Progenitor cell of endocrine pancreas (in vitro differentiated cells): ENCODE measurements around the gene SPOCK1. TPM values are rescaled to one million over a fixed set of nuclear protein-coding genes. Genes with fewer than 3 reads are reported as not detected.

ENCODE experiments used
- DNase-seq: peaks from one replicate; pipeline ENCODE4 v3.0.0; 2021; ENCODE audit warnings: low spot score; ENCODE audit not compliant: unreplicated experiment
- H3K27ac Mint-ChIP-seq: 2 replicates; pipeline ENCODE4 v1.8.0; 2021; ENCODE audit warnings: mild to moderate bottlenecking, moderate library complexity, mixed read lengths
- H3K27me3 Mint-ChIP-seq: 2 replicates; pipeline ENCODE4 v1.8.0; 2021; ENCODE audit warnings: mixed read lengths
- H3K36me3 Mint-ChIP-seq: 2 replicates; pipeline ENCODE4 v1.8.0; 2022; ENCODE audit warnings: mixed read lengths; ENCODE audit not compliant: insufficient read depth
- H3K4me1 Mint-ChIP-seq: 2 replicates; pipeline ENCODE4 v1.8.0; 2021; ENCODE audit warnings: low read depth, mixed read lengths
- H3K4me3 Mint-ChIP-seq: 2 replicates; pipeline ENCODE4 v1.8.0; 2021; ENCODE audit warnings: low read depth, mild to moderate bottlenecking, moderate library complexity, mixed read lengths
- H3K9me3 Mint-ChIP-seq: 2 replicates; pipeline ENCODE4 v1.8.0; 2021; ENCODE audit warnings: low read depth, mixed read lengths
- total RNA-seq: library from RNA; stranded (reverse); gene quantifications from 2 replicates; pipeline ENCODE4 v1.2.1, GENCODE V29; 2021
- TF ChIP-seq, protein P1 (sequence below): fragments of 200-600 bp; sonication (generic); IDR thresholded peaks from one replicate; pipeline ENCODE4 v1.5.0; 2021; ENCODE audit warnings: antibody characterized with exemption, mild to moderate bottlenecking; ENCODE audit not compliant: unreplicated experiment

The SPOCK1 gene
- total RNA-seq, 1 donor from 2014 or later = 41.4 TPM

DNA sequence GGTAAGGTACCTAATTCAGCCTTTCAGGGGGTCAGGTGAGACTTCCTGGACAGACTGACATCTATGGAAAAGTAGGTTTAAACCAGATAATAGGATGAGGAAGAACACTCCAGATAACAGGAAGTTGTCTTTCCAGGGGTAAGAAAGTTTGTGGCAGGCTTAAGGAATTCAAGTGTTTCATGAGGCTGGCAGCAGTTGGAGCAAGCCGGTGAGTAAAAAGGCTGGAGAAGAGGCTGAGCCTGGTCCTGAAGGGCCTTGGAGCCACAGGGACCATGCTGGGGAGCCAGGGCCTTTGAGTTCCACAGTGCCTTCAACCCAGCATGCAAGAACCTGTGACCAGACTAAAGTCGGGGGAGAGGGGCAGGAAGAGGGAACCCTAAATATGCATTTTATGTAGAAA, 353.4 kb downstream of the SPOCK1 start:
- no peak for DNase-seq
- Mint-ChIP-seq H3K27me3 (peaks cover 20% of the 10 kb centered on the region), H3K27ac (no peak overlapping the region), H3K4me1 (peaks cover 18% of the 10 kb centered on the region), H3K9me3 (no peaks in the 10 kb centered on the region), H3K4me3 (no peak overlapping the region), H3K36me3 (no peaks in the 10 kb centered on the region)
- TF ChIP-seq, protein P1, sequence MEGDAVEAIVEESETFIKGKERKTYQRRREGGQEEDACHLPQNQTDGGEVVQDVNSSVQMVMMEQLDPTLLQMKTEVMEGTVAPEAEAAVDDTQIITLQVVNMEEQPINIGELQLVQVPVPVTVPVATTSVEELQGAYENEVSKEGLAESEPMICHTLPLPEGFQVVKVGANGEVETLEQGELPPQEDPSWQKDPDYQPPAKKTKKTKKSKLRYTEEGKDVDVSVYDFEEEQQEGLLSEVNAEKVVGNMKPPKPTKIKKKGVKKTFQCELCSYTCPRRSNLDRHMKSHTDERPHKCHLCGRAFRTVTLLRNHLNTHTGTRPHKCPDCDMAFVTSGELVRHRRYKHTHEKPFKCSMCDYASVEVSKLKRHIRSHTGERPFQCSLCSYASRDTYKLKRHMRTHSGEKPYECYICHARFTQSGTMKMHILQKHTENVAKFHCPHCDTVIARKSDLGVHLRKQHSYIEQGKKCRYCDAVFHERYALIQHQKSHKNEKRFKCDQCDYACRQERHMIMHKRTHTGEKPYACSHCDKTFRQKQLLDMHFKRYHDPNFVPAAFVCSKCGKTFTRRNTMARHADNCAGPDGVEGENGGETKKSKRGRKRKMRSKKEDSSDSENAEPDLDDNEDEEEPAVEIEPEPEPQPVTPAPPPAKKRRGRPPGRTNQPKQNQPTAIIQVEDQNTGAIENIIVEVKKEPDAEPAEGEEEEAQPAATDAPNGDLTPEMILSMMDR = no peak

DNA sequence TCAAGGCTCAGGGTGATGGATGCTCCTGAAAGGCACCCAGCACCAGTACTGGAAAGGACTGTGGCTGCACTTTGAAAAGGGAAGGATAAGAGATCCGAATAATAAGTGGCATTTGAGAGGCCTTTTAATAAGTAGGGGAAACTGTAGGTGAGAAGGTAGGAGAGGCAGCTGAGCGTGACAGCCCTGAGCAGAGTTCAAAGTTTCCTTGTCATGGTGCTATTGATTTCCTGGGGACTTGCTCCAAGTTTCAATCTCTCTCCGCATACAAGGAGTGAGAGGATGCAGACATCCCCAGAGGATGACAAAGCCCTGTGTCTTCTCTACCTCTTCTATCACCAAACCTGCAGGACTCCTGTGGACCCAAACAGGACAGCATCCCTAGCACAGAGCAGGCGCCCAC, 354.5 kb downstream of the SPOCK1 start:
- Mint-ChIP-seq H3K4me3 (no peak overlapping the region), H3K27me3 (peaks cover 20% of the 10 kb centered on the region)

DNA sequence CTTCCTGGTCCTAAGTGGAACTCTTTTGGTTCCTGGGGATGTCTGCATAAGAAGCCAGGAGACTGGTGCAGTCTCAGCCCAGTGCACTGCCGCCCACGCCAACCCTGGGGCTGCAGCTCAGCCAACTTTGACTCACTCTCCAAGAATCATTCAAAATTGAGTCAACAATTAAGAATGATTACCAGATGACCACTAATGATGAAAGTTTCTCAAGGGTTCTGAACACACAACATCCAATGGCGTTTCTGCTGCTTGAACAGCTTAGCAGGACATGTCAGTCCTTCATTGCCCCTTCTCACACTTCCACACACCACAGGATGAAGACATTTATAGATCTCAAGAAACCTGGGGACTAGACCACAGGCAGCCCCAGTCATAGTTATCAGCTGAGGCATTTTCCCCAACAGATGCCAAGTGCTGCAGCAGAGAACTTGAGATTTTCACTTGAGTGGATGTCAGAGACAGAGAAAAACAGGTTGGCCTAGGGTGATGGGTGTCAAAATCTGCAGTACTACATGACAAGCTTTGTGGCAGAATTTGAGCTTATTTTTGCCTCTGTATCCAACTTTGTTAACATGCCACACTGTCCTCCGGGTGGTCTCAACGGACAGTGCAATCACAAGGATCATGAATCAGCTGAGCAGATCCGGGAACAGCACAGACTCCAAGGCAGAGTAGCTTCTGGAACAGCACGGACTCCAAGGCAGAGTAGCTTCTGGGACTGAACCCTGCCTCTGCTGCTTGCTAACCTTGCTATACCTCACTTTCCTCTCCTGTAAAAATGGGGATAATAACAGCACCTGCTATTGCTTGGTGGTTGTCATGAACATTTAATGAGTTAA, 356.1 kb downstream of the SPOCK1 start:
- Mint-ChIP-seq H3K4me1 (peaks cover 15% of the 10 kb centered on the region), H3K9me3 (no peaks in the 10 kb centered on the region), H3K27me3 (peaks cover 20% of the 10 kb centered on the region)

More for the DNA sequence above, 354.5 kb downstream of the SPOCK1 start:
- Mint-ChIP-seq H3K9me3 (no peaks in the 10 kb centered on the region), H3K4me1 (peaks cover 18% of the 10 kb centered on the region), H3K27ac (no peak overlapping the region), H3K36me3 (no peaks in the 10 kb centered on the region)
- DNase-seq = no peak
- TF ChIP-seq, protein P1 = no peak

DNA sequence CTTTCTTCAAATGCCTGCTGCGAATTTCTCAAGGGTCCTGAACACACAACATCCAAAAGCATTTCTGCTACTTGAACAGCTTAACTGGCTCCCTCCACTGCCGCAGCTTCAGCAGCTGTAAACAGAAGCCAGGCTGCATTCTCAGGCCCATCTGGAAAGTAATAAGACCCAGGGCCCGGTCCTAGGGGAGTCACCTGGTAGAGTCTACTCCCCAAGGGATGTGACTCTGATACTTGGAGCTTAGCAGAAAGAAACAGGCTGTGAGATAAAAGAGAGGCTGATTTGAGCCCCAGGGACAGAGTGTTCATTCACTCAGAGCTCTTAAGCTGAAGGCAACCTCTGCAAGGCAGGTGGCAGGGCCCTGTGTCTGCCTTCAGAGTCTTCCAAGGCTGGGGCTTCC, 356.8 kb downstream of the SPOCK1 start:
- no peak for DNase-seq
- Mint-ChIP-seq H3K9me3 (no peaks in the 10 kb centered on the region), H3K27me3 (peaks cover 20% of the 10 kb centered on the region), H3K36me3 (no peaks in the 10 kb centered on the region), H3K27ac (no peak overlapping the region), H3K4me3 (no peak overlapping the region), H3K4me1 (peaks cover 15% of the 10 kb centered on the region)
- TF ChIP-seq, protein P1 = no peak

More for the DNA sequence above, 356.1 kb downstream of the SPOCK1 start:
- TF ChIP-seq, protein P1 = no peak
- H3K4me3 Mint-ChIP-seq = no peak overlapping the region
- no peak for DNase-seq
- no peak overlapping the region for H3K27ac Mint-ChIP-seq
- H3K36me3 Mint-ChIP-seq = no peaks in the 10 kb centered on the region

DNA sequence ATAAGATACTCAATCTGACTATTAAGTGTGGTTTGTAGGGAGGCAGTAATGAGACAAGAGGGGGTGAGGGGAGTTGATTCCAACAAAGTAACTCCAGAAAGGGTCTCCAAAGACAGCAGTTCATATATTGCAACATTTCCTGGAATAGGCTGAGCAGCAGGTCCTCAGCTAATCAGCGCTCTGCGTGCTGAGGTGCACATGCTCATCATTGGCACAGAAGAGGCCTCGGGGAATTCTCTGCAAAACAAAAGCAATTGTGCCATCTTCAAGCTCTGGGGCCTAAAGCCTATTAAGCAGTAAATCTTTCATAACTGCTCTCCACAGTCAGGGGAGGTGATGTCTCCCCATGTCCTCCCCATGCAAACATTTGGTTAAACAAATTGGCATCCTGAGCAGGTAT, 357.3 kb downstream of the SPOCK1 start:
- Mint-ChIP-seq H3K27ac (no peak overlapping the region), H3K4me1 (peaks cover 20% of the 10 kb centered on the region), H3K4me3 (no peak overlapping the region), H3K27me3 (peaks cover 18% of the 10 kb centered on the region), H3K36me3 (no peaks in the 10 kb centered on the region), H3K9me3 (no peaks in the 10 kb centered on the region)
- DNase-seq = no peak
- TF ChIP-seq, protein P1 = no peak
